ENCODE measurements around the gene PBX2. TPM values are rescaled to one million over a fixed set of nuclear protein-coding genes. Genes with fewer than 3 reads are reported as not detected.

The PBX2 gene
- total and polyA plus RNA-seq, 10 of the 15 experiments (the other 5 are each of a cell fraction or from before 2014, with no cell fraction given) = 0.84 to 66.5 (median 20.6) TPM

- 8% methylated on average over 31 of the region's 34 CpGs for WGBS (ENCODE audit: insufficient coverage, insufficient replicate concordance, low lambda C conversion rate, missing lambda C conversion rate)
- Histone ChIP-seq H3K9me3 (replicated peaks; ENCODE audit: control insufficient read depth, insufficient read depth, low read length) (no peaks in the 10 kb centered on the region), H4K20me1 (ENCODE audit: control insufficient read depth, insufficient read depth) (no peaks in the 10 kb centered on the region), H3K27ac (ENCODE audit: control insufficient read depth, insufficient read depth) (peak overlapping the region; percentile 11; the same call in 1 of the 2 replicates), H3K4me2 (ENCODE audit: control insufficient read depth, insufficient read depth) (peak overlapping the region; percentile 85), H3K27me3 (replicated peaks in 1 of 2; ENCODE audit: control insufficient read depth in 2 of 2, insufficient read depth in 2 of 2, low read length in 1 of 2) (peaks cover 0 to 8% of the 10 kb centered on the region in 2 experiments; a peak in 3 of 4 replicates), H3K9ac (ENCODE audit: control insufficient read depth, insufficient read depth, low read length) (peak overlapping the region; percentile 45), H2AFZ (ENCODE audit: control insufficient read depth, low read depth, low read length) (peak overlapping the region; percentile 77), H3K4me1 (ENCODE audit: control insufficient read depth, insufficient read depth, low read length) (peaks cover 3% of the 10 kb centered on the region; the same call in 1 of the 2 replicates), H3K36me3 (ENCODE audit: control insufficient read depth in 2 of 2, insufficient read depth in 2 of 2, low read length in 1 of 2) (no peaks in the 10 kb centered on the region; a peak in 2 of 4 replicates), H3K4me3 (peak overlapping the region; percentile 94), H3K79me2 (ENCODE audit: control insufficient read depth, insufficient read depth, low read length) (no peaks in the 10 kb centered on the region)
- no TSS peak for BruUV-seq (replicated peaks)
- FAIRE-seq = peak; percentile 86
- CTCF ChIA-PET = interaction anchor here (0.6 to 1.2 kb wide), 9 partner anchors 9 to 1190 kb away, joined by 3 to 7 read pairs (median 5); partner anchors contain the start of genes ATF6B and FKBPL
- RAD21 ChIA-PET (ENCODE audit: unreplicated experiment) = interaction anchor here (0.6 to 1.3 kb wide), 5 partner anchors 23 to 41 kb away, joined by 3 to 5 read pairs (median 4); no protein-coding TSS in a partner anchor
- in situ Hi-C loops (cut with MboI) (no loop called here), intact Hi-C loops (cut with micrococcal nuclease; ENCODE audit: unreplicated experiment) (loop anchor here (2.0 to 10.0 kb wide), 3 partner anchors 36 to 110 kb away; no protein-coding TSS in a partner anchor)
- peak; percentile 95 for ATAC-seq
- DNase-seq (ENCODE audit: low read depth, low spot score) = no peak
- POLR2A ChIA-PET = interaction anchor here (0.6 to 1.0 kb wide), 2 partner anchors 26 to 238 kb away, joined by 4 to 7 read pairs; partner anchors contain the start of gene ATF6B
- SMC1A ChIA-PET (ENCODE audit: uncharacterized antibody, unreplicated experiment) = interaction anchor here (0.7 to 1.1 kb wide), 4 partner anchors 22 to 99 kb away, joined by 3 to 5 read pairs (median 4); no protein-coding TSS in a partner anchor
- TF ChIP-seq HDGF (IDR thresholded peaks at IDR 0.05) = 0 out of 2 replicates have a peak, but pooled peaks have one; percentile 21
- no peak for TF ChIP-seq POLR2AphosphoS2 (IDR thresholded peaks at IDR 0.05; ENCODE audit: low read depth, low read length)
- no peak for TF ChIP-seq NR2C2 (IDR thresholded peaks at IDR 0.05; ENCODE audit: borderline replicate concordance, control insufficient read depth, insufficient read length, low read depth)
- no peak for TF ChIP-seq FOS (IDR thresholded peaks at IDR 0.05; ENCODE audit: borderline replicate concordance, extremely low read depth, insufficient read length)
- no peak for TF ChIP-seq CREB1 (IDR thresholded peaks at IDR 0.05; ENCODE audit: low read depth)
- TF ChIP-seq SMC3 (IDR thresholded peaks at IDR 0.05; ENCODE audit: borderline replicate concordance, low read length) = peak; percentile 51; the same call in 1 of the 2 replicates
- TF ChIP-seq FOXK2 (IDR thresholded peaks at IDR 0.05) = no peak
- TF ChIP-seq SUZ12 (IDR thresholded peaks at IDR 0.05; ENCODE audit: unreplicated experiment) = no peak
- no peak for TF ChIP-seq CHD1 (IDR thresholded peaks at IDR 0.05; ENCODE audit: low read depth, low read length)
- TF ChIP-seq ZNF592 (IDR thresholded peaks at IDR 0.05) = no peak
- TF ChIP-seq USF1 (IDR thresholded peaks at IDR 0.05; ENCODE audit: borderline replicate concordance, extremely low read length, insufficient read depth, low read depth, low read length) = no peak
- TF ChIP-seq HDAC2 (IDR thresholded peaks at IDR 0.05) = no peak
- TF ChIP-seq SRF (IDR thresholded peaks at IDR 0.05; ENCODE audit: low read depth in 2 of 2, low read length in 2 of 2) = no peak
- TF ChIP-seq BCL11A (IDR thresholded peaks at IDR 0.05; ENCODE audit: low read depth, low read length) = no peak
- TF ChIP-seq LARP7 (IDR thresholded peaks at IDR 0.05) = no peak
Measured at GRCh38 chr6:32154514-32155161, 35.4 kb downstream of the PBX2 start.
